Prostate gland (tissue), 2 donors: ENCODE data around the gene SLC16A8.

ENCODE experiments used
- POLR2AphosphoS5 ChIP-seq: sonication (generic); formaldehyde crosslinking; IDR thresholded peaks from one replicate; pipeline ENCODE4 v1.6.1; 2017; ENCODE audit warnings: antibody characterized with exemption
- TF ChIP-seq, protein P1 (sequence below), 4 experiments: fragments of 200-600 bp in 2 of 4; fragments of 450-650 bp in 2 of 4; sonication (generic) in 2 of 4; IDR thresholded peaks; 1 replicate in 3 of 4; 2 replicates in 1 of 4; pipeline ENCODE4 v1.5.1; 2016 to 2019; ENCODE audit warnings: antibody characterized with exemption in 4 of 4, mild to moderate bottlenecking in 2 of 4, moderate library complexity in 2 of 4

DNA sequence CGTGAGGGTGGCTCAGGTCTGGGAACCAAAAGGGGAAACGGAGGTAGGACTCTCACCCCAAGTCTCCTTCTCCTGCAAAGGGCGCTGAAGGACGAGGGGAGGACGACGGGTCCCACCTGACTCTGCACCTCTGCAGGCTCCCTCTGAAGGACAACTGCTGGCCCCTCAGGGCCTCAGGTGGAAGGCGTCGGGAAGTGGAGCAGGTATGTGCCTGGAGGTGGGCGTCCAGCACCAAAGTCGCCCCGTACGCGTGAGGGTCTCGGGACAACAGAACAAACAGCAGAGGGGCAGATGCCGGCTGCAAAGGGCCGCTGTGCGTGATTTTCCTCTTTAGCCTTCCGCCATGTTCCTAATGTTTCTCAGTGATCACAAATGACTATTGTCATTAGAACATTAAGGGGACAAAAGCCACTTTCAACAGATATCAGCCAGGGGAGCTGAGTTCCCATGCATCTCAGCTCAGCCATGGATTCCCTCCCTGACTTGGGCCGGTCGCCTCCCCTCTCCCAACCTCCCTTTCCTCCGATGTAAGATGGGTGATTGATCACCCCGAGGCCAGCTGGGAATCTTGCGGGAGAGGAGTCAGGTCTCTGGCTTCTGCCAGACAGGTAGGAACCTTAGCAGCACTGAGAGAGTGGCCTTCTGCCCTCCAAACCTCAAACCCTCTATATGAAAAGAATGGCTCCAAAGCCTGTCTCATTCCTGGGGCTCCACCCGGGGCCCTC, 836 bp downstream of the SLC16A8 start:
- TF ChIP-seq, protein P1, sequence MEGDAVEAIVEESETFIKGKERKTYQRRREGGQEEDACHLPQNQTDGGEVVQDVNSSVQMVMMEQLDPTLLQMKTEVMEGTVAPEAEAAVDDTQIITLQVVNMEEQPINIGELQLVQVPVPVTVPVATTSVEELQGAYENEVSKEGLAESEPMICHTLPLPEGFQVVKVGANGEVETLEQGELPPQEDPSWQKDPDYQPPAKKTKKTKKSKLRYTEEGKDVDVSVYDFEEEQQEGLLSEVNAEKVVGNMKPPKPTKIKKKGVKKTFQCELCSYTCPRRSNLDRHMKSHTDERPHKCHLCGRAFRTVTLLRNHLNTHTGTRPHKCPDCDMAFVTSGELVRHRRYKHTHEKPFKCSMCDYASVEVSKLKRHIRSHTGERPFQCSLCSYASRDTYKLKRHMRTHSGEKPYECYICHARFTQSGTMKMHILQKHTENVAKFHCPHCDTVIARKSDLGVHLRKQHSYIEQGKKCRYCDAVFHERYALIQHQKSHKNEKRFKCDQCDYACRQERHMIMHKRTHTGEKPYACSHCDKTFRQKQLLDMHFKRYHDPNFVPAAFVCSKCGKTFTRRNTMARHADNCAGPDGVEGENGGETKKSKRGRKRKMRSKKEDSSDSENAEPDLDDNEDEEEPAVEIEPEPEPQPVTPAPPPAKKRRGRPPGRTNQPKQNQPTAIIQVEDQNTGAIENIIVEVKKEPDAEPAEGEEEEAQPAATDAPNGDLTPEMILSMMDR (IDR thresholded peaks at IDR 0.05), result no peak
- TF ChIP-seq POLR2AphosphoS5, result no peak
